ENCODE results near the gene RILP. TPM values are rescaled to one million over a fixed set of nuclear protein-coding genes. Genes with fewer than 3 reads are reported as not detected.
A peak's percentile ranks its signal among the peaks of the same experiment; 100 is the strongest.

The RILP gene
- total and polyA plus RNA-seq, 4 donors, result 7.0 to 19.4 (median 14.2) TPM

GRCh38 chr17:1627182-1627981 is 22.3 kb downstream of the RILP start:
- no peaks in the 10 kb centered on the region for H3K4me1 ChIP-seq (ENCODE audit: control insufficient read depth in 1 of 2, insufficient read depth in 2 of 2, low read length in 2 of 2)
- intact Hi-C loops (cut with DNase I), result no loop called here
- peak overlapping the region; percentile 5 to 18 for H3K4me3 ChIP-seq (ENCODE audit: low read length in 2 of 2)
- peak in 1 of 2 donors; percentile 80 for DNase-seq
- H3K27me3 ChIP-seq (ENCODE audit: control insufficient read depth in 1 of 2, insufficient read depth in 2 of 2, low read length in 1 of 2), result no peaks in the 10 kb centered on the region
- ATAC-seq (ENCODE audit: low FRiP score), result no peak
- no peak overlapping the region for H3K27ac ChIP-seq (ENCODE audit: low read depth in 1 of 2, low read length in 2 of 2)
- 20 to 25% methylated on average over 38 to 39 of the region's 39 CpGs for WGBS, 2 donors
- H3K36me3 ChIP-seq (ENCODE audit: control insufficient read depth in 1 of 2, insufficient read depth in 2 of 2, low read length in 1 of 2), result no peaks in the 10 kb centered on the region
- no peaks in the 10 kb centered on the region for H3K9me3 ChIP-seq (ENCODE audit: control insufficient read depth, low read length)

- H3K4me1 ChIP-seq (ENCODE audit: control insufficient read depth in 1 of 2, insufficient read depth in 2 of 2, low read length in 2 of 2), result no peaks in the 10 kb centered on the region
Observed at GRCh38 chr17:1626333-1626732, 23.3 kb downstream of the RILP start.

GRCh38 chr17:1625581-1625980 is 24.1 kb downstream of the RILP start:
- no peaks in the 10 kb centered on the region for H3K9me3 ChIP-seq (ENCODE audit: control insufficient read depth, low read length)
- no peak overlapping the region for H3K27ac ChIP-seq (ENCODE audit: low read depth in 1 of 2, low read length in 2 of 2)
- DNase-seq, result no peak
- 90 to 93% methylated on average over 6 of the region's 6 CpGs for WGBS, 2 donors
- H3K4me1 ChIP-seq (ENCODE audit: control insufficient read depth in 1 of 2, insufficient read depth in 2 of 2, low read length in 2 of 2), result no peaks in the 10 kb centered on the region
- intact Hi-C loops (cut with DNase I), result no loop called here
- ATAC-seq (ENCODE audit: low FRiP score), result no peak
- no peaks in the 10 kb centered on the region for H3K27me3 ChIP-seq (ENCODE audit: control insufficient read depth in 1 of 2, insufficient read depth in 2 of 2, low read length in 1 of 2)
- H3K36me3 ChIP-seq (ENCODE audit: control insufficient read depth in 1 of 2, insufficient read depth in 2 of 2, low read length in 1 of 2), result no peaks in the 10 kb centered on the region
- no peak overlapping the region for H3K4me3 ChIP-seq (ENCODE audit: low read length in 2 of 2)

More at GRCh38 chr17:1626333-1626732, 23.3 kb downstream of the RILP start:
- Histone ChIP-seq H3K27ac (ENCODE audit: low read depth in 1 of 2, low read length in 2 of 2) (no peak overlapping the region), H3K36me3 (ENCODE audit: control insufficient read depth in 1 of 2, insufficient read depth in 2 of 2, low read length in 1 of 2) (no peaks in the 10 kb centered on the region), H3K4me3 (ENCODE audit: low read length in 2 of 2) (no peak overlapping the region), H3K27me3 (ENCODE audit: control insufficient read depth in 1 of 2, insufficient read depth in 2 of 2, low read length in 1 of 2) (no peaks in the 10 kb centered on the region), H3K9me3 (ENCODE audit: control insufficient read depth, low read length) (no peaks in the 10 kb centered on the region)
- 71 to 80% methylated on average over 3 of the region's 3 CpGs for WGBS, 2 donors
- intact Hi-C loops (cut with DNase I), result no loop called here
- DNase-seq, result no peak
- no peak for ATAC-seq (ENCODE audit: low FRiP score)

- Histone ChIP-seq H3K4me1 (ENCODE audit: control insufficient read depth in 1 of 2, insufficient read depth in 2 of 2, low read length in 2 of 2) (no peaks in the 10 kb centered on the region), H3K4me3 (ENCODE audit: low read length in 2 of 2) (no peak overlapping the region), H3K36me3 (ENCODE audit: control insufficient read depth in 1 of 2, insufficient read depth in 2 of 2, low read length in 1 of 2) (no peaks in the 10 kb centered on the region), H3K27me3 (ENCODE audit: control insufficient read depth in 1 of 2, insufficient read depth in 2 of 2, low read length in 1 of 2) (no peaks in the 10 kb centered on the region), H3K27ac (ENCODE audit: low read depth in 1 of 2, low read length in 2 of 2) (no peak overlapping the region), H3K9me3 (ENCODE audit: control insufficient read depth, low read length) (no peaks in the 10 kb centered on the region)
- no peak for DNase-seq
- 91 to 97% methylated on average over 14 of the region's 14 CpGs for WGBS, 2 donors
- ATAC-seq (ENCODE audit: low FRiP score), result no peak
- intact Hi-C loops (cut with DNase I), result no loop called here
Observed at GRCh38 chr17:1625053-1625452, 24.6 kb downstream of the RILP start.

GRCh38 chr17:1624650-1625049 is 25.0 kb downstream of the RILP start:
- no peaks in the 10 kb centered on the region for H3K36me3 ChIP-seq (ENCODE audit: control insufficient read depth in 1 of 2, insufficient read depth in 2 of 2, low read length in 1 of 2)
- H3K27ac ChIP-seq (ENCODE audit: low read depth in 1 of 2, low read length in 2 of 2), result no peak overlapping the region
- DNase-seq (no peak), ATAC-seq (ENCODE audit: low FRiP score) (no peak)
- no peaks in the 10 kb centered on the region for H3K4me1 ChIP-seq (ENCODE audit: control insufficient read depth in 1 of 2, insufficient read depth in 2 of 2, low read length in 2 of 2)
- WGBS, 2 donors, result 89 to 91% methylated on average over 12 of the region's 12 CpGs
- no peaks in the 10 kb centered on the region for H3K9me3 ChIP-seq (ENCODE audit: control insufficient read depth, low read length)
- no peak overlapping the region for H3K4me3 ChIP-seq (ENCODE audit: low read length in 2 of 2)
- intact Hi-C loops (cut with DNase I), result no loop called here
- H3K27me3 ChIP-seq (ENCODE audit: control insufficient read depth in 1 of 2, insufficient read depth in 2 of 2, low read length in 1 of 2), result no peaks in the 10 kb centered on the region

GRCh38 chr17:1623057-1623630 is 26.5 kb downstream of the RILP start:
- Histone ChIP-seq H3K27ac (ENCODE audit: low read depth in 1 of 2, low read length in 2 of 2) (no peak overlapping the region), H3K4me1 (ENCODE audit: control insufficient read depth in 1 of 2, insufficient read depth in 2 of 2, low read length in 2 of 2) (no peaks in the 10 kb centered on the region), H3K27me3 (ENCODE audit: control insufficient read depth in 1 of 2, insufficient read depth in 2 of 2, low read length in 1 of 2) (no peaks in the 10 kb centered on the region), H3K4me3 (ENCODE audit: low read length in 2 of 2) (no peak overlapping the region), H3K36me3 (ENCODE audit: control insufficient read depth in 1 of 2, insufficient read depth in 2 of 2, low read length in 1 of 2) (no peaks in the 10 kb centered on the region), H3K9me3 (ENCODE audit: control insufficient read depth, low read length) (no peaks in the 10 kb centered on the region)
- WGBS, 2 donors, result 95 to 96% methylated on average over 14 of the region's 14 CpGs
- intact Hi-C loops (cut with DNase I), result no loop called here
- ATAC-seq (ENCODE audit: low FRiP score) (no peak), DNase-seq (no peak)

GRCh38 chr17:1621273-1621954 is 28.3 kb downstream of the RILP start:
- WGBS, 2 donors, result 85 to 87% methylated on average over 22 of the region's 22 CpGs

GRCh38 chr17:1620486-1620885 is 29.2 kb downstream of the RILP start:
- no peaks in the 10 kb centered on the region for H3K9me3 ChIP-seq (ENCODE audit: control insufficient read depth, low read length)
- no peaks in the 10 kb centered on the region for H3K36me3 ChIP-seq (ENCODE audit: control insufficient read depth in 1 of 2, insufficient read depth in 2 of 2, low read length in 1 of 2)
- no peaks in the 10 kb centered on the region for H3K27me3 ChIP-seq (ENCODE audit: control insufficient read depth in 1 of 2, insufficient read depth in 2 of 2, low read length in 1 of 2)
- intact Hi-C loops (cut with DNase I), result no loop called here
- ATAC-seq (ENCODE audit: low FRiP score) (no peak), DNase-seq (no peak)
- WGBS, 2 donors, result 90 to 91% methylated on average over 13 of the region's 13 CpGs
- H3K27ac ChIP-seq (ENCODE audit: low read depth in 1 of 2, low read length in 2 of 2), result no peak overlapping the region
- H3K4me1 ChIP-seq (ENCODE audit: control insufficient read depth in 1 of 2, insufficient read depth in 2 of 2, low read length in 2 of 2), result no peaks in the 10 kb centered on the region
- H3K4me3 ChIP-seq (ENCODE audit: low read length in 2 of 2), result no peak overlapping the region

More at GRCh38 chr17:1621273-1621954, 28.3 kb downstream of the RILP start:
- no peaks in the 10 kb centered on the region for H3K27me3 ChIP-seq (ENCODE audit: control insufficient read depth in 1 of 2, insufficient read depth in 2 of 2, low read length in 1 of 2)
- intact Hi-C loops (cut with DNase I), result no loop called here
- ATAC-seq (ENCODE audit: low FRiP score) (no peak), DNase-seq (no peak)
- H3K9me3 ChIP-seq (ENCODE audit: control insufficient read depth, low read length), result no peaks in the 10 kb centered on the region
- no peaks in the 10 kb centered on the region for H3K36me3 ChIP-seq (ENCODE audit: control insufficient read depth in 1 of 2, insufficient read depth in 2 of 2, low read length in 1 of 2)
- no peak overlapping the region for H3K27ac ChIP-seq (ENCODE audit: low read depth in 1 of 2, low read length in 2 of 2)
- no peak overlapping the region for H3K4me3 ChIP-seq (ENCODE audit: low read length in 2 of 2)
- H3K4me1 ChIP-seq (ENCODE audit: control insufficient read depth in 1 of 2, insufficient read depth in 2 of 2, low read length in 2 of 2), result no peaks in the 10 kb centered on the region

Measured in aorta (tissue), 5 donors.